T-cell (primary cell): Measurements from ENCODE around the gene PRICKLE2. TPM values are rescaled to one million over a fixed set of nuclear protein-coding genes. Genes with fewer than 3 reads are reported as not detected.

Experiments
- ATAC-seq, 4 experiments: fragments of 200-7000 bp in 3 of 4; fragments of 150-1000 bp in 1 of 4; cut with Tn5 transposase; replicated peaks in 1 of 4; 1 replicate in 3 of 4; 2 replicates in 1 of 4; pipeline ENCODE4 v1.10.0; 2021; ENCODE audit warnings: moderate library complexity in 3 of 4, mild to moderate bottlenecking in 2 of 4, moderate number of reproducible peaks in 1 of 4
- CTCF ChIA-PET, 2 donors: fragments of 300-600 bp; sonication (Branson Sonifier 250); formaldehyde crosslinking; loops; one replicate each; lab custom pipeline; 2022; ENCODE audit warnings: antibody characterized with exemption in 2 of 2; lab: Charles Lee
- POLR2A ChIA-PET, 2 donors: fragments of 300-600 bp; sonication (Branson Sonifier 250); formaldehyde crosslinking; loops; one replicate each; lab custom pipeline; 2022; ENCODE audit warnings: antibody characterized with exemption in 2 of 2; lab: Charles Lee
- DNase-seq, 35 experiments: peaks; one replicate each; pipeline versions ENCODE4 v3.0.0 to v3.0.0-alpha.2; 2013 to 2023
- H3K27ac ChIP-seq: one replicate; pipeline ENCODE4 v1.5.1; 2013; ENCODE audit warnings: low read length
- H3K27me3 ChIP-seq, 2 experiments: replicated peaks in 1 of 2; 1 replicate in 1 of 2; 2 replicates in 1 of 2; pipeline versions ENCODE4 v1.6.1 to v1.7.0; 2013; ENCODE audit warnings: low read length in 1 of 2, mixed read lengths in 1 of 2; ENCODE audit not compliant: control insufficient read depth in 2 of 2, insufficient read depth in 2 of 2; ENCODE audit errors: extremely low read depth in 1 of 2
- H3K36me3 ChIP-seq, 2 donors: 1 replicate in 1 of 2; 2 replicates in 1 of 2; pipeline versions ENCODE4 v1.6.1 to v1.7.0; 2013; ENCODE audit warnings: low read length in 1 of 2; ENCODE audit not compliant: control insufficient read depth in 2 of 2, insufficient read depth in 1 of 2; ENCODE audit errors: extremely low read depth in 1 of 2
- H3K4me1 ChIP-seq, 2 experiments: 1 replicate in 1 of 2; 2 replicates in 1 of 2; pipeline versions ENCODE4 v1.6.1 to v1.7.0; 2013; ENCODE audit warnings: low read length in 2 of 2, mixed read lengths in 1 of 2; ENCODE audit not compliant: insufficient read depth in 2 of 2, control insufficient read depth in 1 of 2; ENCODE audit errors: extremely low read depth in 1 of 2
- H3K4me3 ChIP-seq, 2 donors: 1 replicate in 1 of 2; 2 replicates in 1 of 2; pipeline versions ENCODE4 v1.5.1 to v1.7.0; 2013; ENCODE audit warnings: mild to moderate bottlenecking in 2 of 2, low read length in 1 of 2, moderate library complexity in 1 of 2; ENCODE audit not compliant: control insufficient read depth in 1 of 2; ENCODE audit errors: extremely low read depth in 1 of 2
- H3K9me3 ChIP-seq: 2 replicates; pipeline ENCODE4 v1.7.0; 2013
- H3K27ac Mint-ChIP-seq, 2 donors: one replicate each; pipeline ENCODE4 v1.8.0; 2020 to 2021; ENCODE audit warnings: mild to moderate bottlenecking in 2 of 2, mixed read lengths in 2 of 2
- H3K27me3 Mint-ChIP-seq, 2 donors: one replicate each; pipeline ENCODE4 v1.8.0; 2021 to 2022; ENCODE audit warnings: mixed read lengths in 2 of 2
- H3K36me3 Mint-ChIP-seq: one replicate; pipeline ENCODE4 v1.8.0; 2021; ENCODE audit warnings: mixed read lengths
- H3K4me1 Mint-ChIP-seq, 3 donors: one replicate each; pipeline ENCODE4 v1.8.0; 2020 to 2022; ENCODE audit warnings: mixed read lengths in 3 of 3, mild to moderate bottlenecking in 1 of 3
- H3K4me3 Mint-ChIP-seq, 3 donors: one replicate each; pipeline ENCODE4 v1.8.0; 2020 to 2022; ENCODE audit warnings: mild to moderate bottlenecking in 3 of 3, mixed read lengths in 3 of 3, moderate library complexity in 3 of 3
- H3K9me3 Mint-ChIP-seq, 3 donors: one replicate each; pipeline ENCODE4 v1.8.0; 2020 to 2022; ENCODE audit warnings: mixed read lengths in 3 of 3
- WGBS: methylation state at CpG from one replicate; pipeline ENCODE4 v1.1.5; 2013; ENCODE audit warnings: missing lambda C conversion rate; ENCODE audit not compliant: insufficient coverage; 5-methylcytosine and 5-hydroxymethylcytosine counted together
- total RNA-seq, 35 experiments: library from RNA in 6 of 35; stranded (reverse) in 6 of 35; fragments of 120-200 nt in 1 of 35; gene quantifications; one replicate each; pipeline versions ENCODE4 v1.2.1 to v1.2.4 and lab custom pipeline; 2013 to 2026

PRICKLE2 gene
- total RNA-seq, 5 donors from 2014 or later (not counting 1 experiment from before 2014, with no cell fraction given) = 0.06 to 0.13 (median 0.09) TPM; not detected in 2

GRCh38 chr3:64046592-64046991 is 178.7 kb downstream of the PRICKLE2 start:
- ChIA-PET CTCF (no interaction called here), POLR2A (no interaction called here)
- H3K27ac Mint-ChIP-seq = no peak overlapping the region
- ATAC-seq (no peak), DNase-seq (no peak)
- H3K4me3 Mint-ChIP-seq = no peak overlapping the region
- H3K9me3 Mint-ChIP-seq = no peaks in the 10 kb centered on the region
- no peaks in the 10 kb centered on the region for H3K4me1 ChIP-seq
- H3K27me3 ChIP-seq = peaks cover 3 to 6% of the 10 kb centered on the region in 2 experiments
- H3K36me3 ChIP-seq = no peaks in the 10 kb centered on the region
- no peak overlapping the region for H3K27ac ChIP-seq
- peaks cover 0 to 3% (median 0%) of the 10 kb centered on the region in 3 donors for H3K4me1 Mint-ChIP-seq
- no peaks in the 10 kb centered on the region for H3K36me3 Mint-ChIP-seq
- no peaks in the 10 kb centered on the region for H3K9me3 ChIP-seq
- no peak overlapping the region for H3K4me3 ChIP-seq
- 70% methylated on average over 2 of the region's 3 CpGs for WGBS
- peaks cover 32 to 33% of the 10 kb centered on the region in 2 donors for H3K27me3 Mint-ChIP-seq

- no peak for ATAC-seq
- H3K4me1 ChIP-seq = no peaks in the 10 kb centered on the region
- no peak overlapping the region for H3K27ac ChIP-seq
- Mint-ChIP-seq H3K4me1 (no peaks in the 10 kb centered on the region), H3K4me3 (no peak overlapping the region), H3K36me3 (no peaks in the 10 kb centered on the region), H3K27me3 (peaks cover 27 to 43% of the 10 kb centered on the region in 2 donors), H3K27ac (no peak overlapping the region), H3K9me3 (no peaks in the 10 kb centered on the region)
- H3K9me3 ChIP-seq = no peaks in the 10 kb centered on the region
- no peaks in the 10 kb centered on the region for H3K36me3 ChIP-seq
- no peak for DNase-seq
- WGBS = no CpG with 5 or more reads among the region's 1 CpG
- H3K27me3 ChIP-seq = peaks cover 4 to 5% of the 10 kb centered on the region in 2 experiments
- CTCF ChIA-PET = no interaction called here
- no peak overlapping the region for H3K4me3 ChIP-seq
- POLR2A ChIA-PET = no interaction called here
Measured at GRCh38 chr3:64042952-64043351, 182.3 kb downstream of the PRICKLE2 start.

Other genes starting within 250 kb of the PRICKLE2 start
- gene PSMD6, start 202.0 kb downstream of the PRICKLE2 start, total RNA-seq = 10 to 100 TPM; 60.2 to 95.4 (median 73.2) TPM